Smooth muscle cell (in vitro differentiated cells): ENCODE measurements around the gene TMEM170A. TPM values are rescaled to one million over a fixed set of nuclear protein-coding genes. Genes with fewer than 3 reads are reported as not detected.
"Not testable (repeated sequence)": the region's sequence is repeated elsewhere in the genome, so short reads cannot be mapped to it uniquely, and the experiment has no call there.

Source experiments
- DNase-seq: peaks from one replicate; lab custom pipeline; 2025; ENCODE audit not compliant: unreplicated experiment; lab: John Stamatoyannopoulos, UW
- H2AFZ ChIP-seq: fragments of 200-600 bp; sonication (generic); 2 replicates; pipeline ENCODE4 v1.6.0; 2016; ENCODE audit warnings: antibody characterized with exemption, low read depth, mild to moderate bottlenecking
- H3F3A ChIP-seq: fragments of 200-600 bp; sonication (generic); 2 replicates; pipeline ENCODE4 v1.6.0; 2017; ENCODE audit warnings: antibody characterized with exemption, low read depth
- H3K27ac ChIP-seq: fragments of 200-600 bp; sonication (generic); 2 replicates; pipeline ENCODE4 v1.5.1; 2016; ENCODE audit warnings: low read depth, mild to moderate bottlenecking
- H3K27me3 ChIP-seq: fragments of 200-600 bp; sonication (generic); 2 replicates; pipeline ENCODE4 v1.6.1; 2016; ENCODE audit warnings: low read depth, mild to moderate bottlenecking
- H3K36me3 ChIP-seq: fragments of 200-600 bp; sonication (generic); 2 replicates; pipeline ENCODE4 v1.5.1; 2016; ENCODE audit warnings: low read depth
- H3K4me1 ChIP-seq: fragments of 200-600 bp; sonication (generic); 2 replicates; pipeline ENCODE4 v1.5.1; 2016; ENCODE audit warnings: low read depth
- H3K4me2 ChIP-seq: fragments of 200-600 bp; sonication (generic); 2 replicates; pipeline ENCODE4 v1.6.0; 2016; ENCODE audit warnings: mild to moderate bottlenecking
- H3K4me3 ChIP-seq: fragments of 200-600 bp; sonication (generic); 2 replicates; pipeline ENCODE4 v1.5.1; 2016; ENCODE audit warnings: mild to moderate bottlenecking
- H3K79me2 ChIP-seq: fragments of 200-600 bp; sonication (generic); 2 replicates; pipeline ENCODE4 v1.6.0; 2016; ENCODE audit warnings: low read depth, mild to moderate bottlenecking
- H3K9ac ChIP-seq: fragments of 200-600 bp; sonication (generic); 2 replicates; pipeline ENCODE4 v1.6.0; 2016; ENCODE audit warnings: low read depth
- H3K9me3 ChIP-seq: fragments of 200-600 bp; sonication (generic); replicated peaks from 2 replicates; pipeline ENCODE4 v1.5.1; 2016; ENCODE audit warnings: low read depth
- H4K20me1 ChIP-seq: fragments of 200-600 bp; sonication (generic); 2 replicates; pipeline ENCODE4 v1.6.0; 2016; ENCODE audit warnings: low read depth
- CTCF ChIP-seq: fragments of 200-600 bp; sonication (generic); IDR thresholded peaks from 2 replicates; pipeline ENCODE4 v1.5.1; 2017; ENCODE audit warnings: borderline replicate concordance, mild to moderate bottlenecking, antibody characterized with exemption; ENCODE audit not compliant: insufficient read depth, poor library complexity, severe bottlenecking
- WGBS: methylation state at CpG from one replicate; pipeline ENCODE4 v1.1.7; 2016; ENCODE audit warnings: low lambda C conversion rate; 5-methylcytosine and 5-hydroxymethylcytosine counted together
- polyA plus RNA-seq: library from polyadenylated mRNA; unstranded; fragments of >200 nt; fragmentation: Nextera tagmentation; extraction: Ambion mirVana; gene quantifications from 2 replicates; pipeline ENCODE4 v1.2.1, GENCODE V29; 2016
- total RNA-seq: library from RNA; depleted of rRNA; stranded (reverse); fragments of >200 nt; gene quantifications from 2 replicates; pipeline ENCODE4 v1.2.3, GENCODE V29; 2014

TMEM170A gene
- total and polyA plus RNA-seq, 2 experiments from 2014 or later = 10.0 to 12.9 TPM

- Histone ChIP-seq H3F3A (no peaks in the 10 kb centered on the region), H3K27me3 (no peaks in the 10 kb centered on the region), H3K27ac (no peak overlapping the region), H3K9ac (no peak overlapping the region), H3K79me2 (no peaks in the 10 kb centered on the region), H4K20me1 (no peaks in the 10 kb centered on the region), H3K9me3 (no peaks in the 10 kb centered on the region), H3K4me1 (no peaks in the 10 kb centered on the region), H2AFZ (no peak overlapping the region), H3K4me2 (no peak overlapping the region), H3K36me3 (no peaks in the 10 kb centered on the region), H3K4me3 (no peak overlapping the region)
- no peak for TF ChIP-seq CTCF
- no peak for DNase-seq
- WGBS = 93% methylated on average over 1 of the region's 1 CpG
Measured at GRCh38 chr16:75503801-75504200, 39.3 kb upstream of the TMEM170A start.

- no peaks in the 10 kb centered on the region for H4K20me1 ChIP-seq
- H3K4me3 ChIP-seq = no peak overlapping the region
- H3K27ac ChIP-seq = no peak overlapping the region
- no peaks in the 10 kb centered on the region for H3K4me1 ChIP-seq
- H3K9me3 ChIP-seq = no peaks in the 10 kb centered on the region
- no peaks in the 10 kb centered on the region for H3F3A ChIP-seq
- no peak overlapping the region for H3K4me2 ChIP-seq
- no peaks in the 10 kb centered on the region for H3K27me3 ChIP-seq
- no peak overlapping the region for H2AFZ ChIP-seq
- no peak overlapping the region for H3K9ac ChIP-seq
- no peaks in the 10 kb centered on the region for H3K79me2 ChIP-seq
- no peak for TF ChIP-seq CTCF
- no peaks in the 10 kb centered on the region for H3K36me3 ChIP-seq
- DNase-seq = no peak
- WGBS = 93% methylated on average over 4 of the region's 4 CpGs
Measured at GRCh38 chr16:75502916-75503605, 38.6 kb upstream of the TMEM170A start.

- H3K36me3 ChIP-seq, H2AFZ ChIP-seq, H3K4me1 ChIP-seq, H3K27me3 ChIP-seq, H3K4me2 ChIP-seq, H3K79me2 ChIP-seq, DNase-seq, H4K20me1 ChIP-seq, H3K9me3 ChIP-seq, H3K4me3 ChIP-seq, H3K27ac ChIP-seq, H3F3A ChIP-seq, H3K9ac ChIP-seq: not testable (repeated sequence)
- WGBS = 79% methylated on average over 6 of the region's 6 CpGs
Measured at GRCh38 chr16:75501820-75502219, 37.3 kb upstream of the TMEM170A start.

GRCh38 chr16:75501359-75501758 lies 36.9 kb upstream of the TMEM170A start:
- no peaks in the 10 kb centered on the region for H3K27me3 ChIP-seq
- no peaks in the 10 kb centered on the region for H3K79me2 ChIP-seq
- no peak for TF ChIP-seq CTCF
- no peak overlapping the region for H3K4me2 ChIP-seq
- no peaks in the 10 kb centered on the region for H4K20me1 ChIP-seq
- no peak overlapping the region for H3K27ac ChIP-seq
- no peaks in the 10 kb centered on the region for H3F3A ChIP-seq
- H3K9ac ChIP-seq = no peak overlapping the region
- 90% methylated on average over 5 of the region's 5 CpGs for WGBS
- no peak overlapping the region for H3K4me3 ChIP-seq
- no peaks in the 10 kb centered on the region for H3K36me3 ChIP-seq
- no peaks in the 10 kb centered on the region for H3K9me3 ChIP-seq
- H2AFZ ChIP-seq = no peak overlapping the region
- H3K4me1 ChIP-seq = no peaks in the 10 kb centered on the region
- no peak for DNase-seq

GRCh38 chr16:75498605-75499322 lies 34.3 kb upstream of the TMEM170A start:
- not testable (repeated sequence) for H3K9ac ChIP-seq, H3K27me3 ChIP-seq, H3K4me3 ChIP-seq, H3K27ac ChIP-seq, H3K9me3 ChIP-seq, H3F3A ChIP-seq, H3K79me2 ChIP-seq, H4K20me1 ChIP-seq, H3K4me2 ChIP-seq, DNase-seq, H3K4me1 ChIP-seq, H3K36me3 ChIP-seq, H2AFZ ChIP-seq
- 86% methylated on average over 12 of the region's 13 CpGs for WGBS
